SU-DHL-6 (cell line): Measurements from ENCODE around the gene NHP2.

ENCODE experiments used
- H2AFZ ChIP-seq: fragments of 200-600 bp; sonication (generic); 2 replicates; pipeline ENCODE4 v1.6.1; 2014; ENCODE audit warnings: low read depth, mild to moderate bottlenecking, moderate library complexity, mixed read lengths, antibody characterized with exemption, low read length; ENCODE audit not compliant: severe bottlenecking
- H3F3A ChIP-seq: fragments of 200-600 bp; shearing (Covaris generic); 2 replicates; pipeline ENCODE4 v1.6.0; 2016; ENCODE audit warnings: antibody characterized with exemption, mild to moderate bottlenecking; ENCODE audit not compliant: insufficient read depth
- H3K27ac ChIP-seq: fragments of 200-600 bp; sonication (generic); 2 replicates; pipeline ENCODE4 v1.5.1; 2016; ENCODE audit warnings: low read depth, mild to moderate bottlenecking, low read length, moderate library complexity, mixed read lengths
- H3K27me3 ChIP-seq: fragments of 200-600 bp; sonication (generic), shearing (Covaris generic); 2 replicates; pipeline ENCODE4 v1.6.0; 2014; ENCODE audit warnings: mild to moderate bottlenecking, low read length
- H3K36me3 ChIP-seq: fragments of 200-600 bp; sonication (generic); 2 replicates; pipeline ENCODE4 v1.6.1; 2014; ENCODE audit warnings: mild to moderate bottlenecking, low read length, mixed read lengths
- H3K4me2 ChIP-seq: fragments of 300-600, 200-600 bp; shearing (Covaris generic), sonication (generic); 2 replicates; pipeline ENCODE4 v1.6.0; 2014; ENCODE audit warnings: low read length, low read depth, mild to moderate bottlenecking; ENCODE audit not compliant: poor library complexity, severe bottlenecking
- H3K4me3 ChIP-seq: fragments of 200-600 bp; sonication (generic); 2 replicates; pipeline ENCODE4 v1.5.1; 2014; ENCODE audit warnings: antibody characterized with exemption, low read length, mild to moderate bottlenecking, mixed read lengths; ENCODE audit not compliant: insufficient read depth, poor library complexity, severe bottlenecking
- H3K79me2 ChIP-seq: fragments of 200-600 bp; sonication (generic); 2 replicates; pipeline ENCODE4 v1.6.1; 2014; ENCODE audit warnings: mild to moderate bottlenecking, low read length, moderate library complexity; ENCODE audit not compliant: insufficient read depth
- H3K9ac ChIP-seq: fragments of 200-600 bp; sonication (generic); 2 replicates; pipeline ENCODE4 v1.7.0; 2014; ENCODE audit warnings: mild to moderate bottlenecking, low read length
- H3K9me2 ChIP-seq: fragments of 200-600 bp; sonication (generic); replicated peaks from 2 replicates; pipeline ENCODE4 v1.6.1; 2014; ENCODE audit warnings: low read length; ENCODE audit not compliant: insufficient read depth
- H3K9me3 ChIP-seq: fragments of 200-600 bp; sonication (generic); 2 replicates; pipeline ENCODE4 v1.6.1; 2014; ENCODE audit warnings: low read length, mixed read lengths; ENCODE audit not compliant: insufficient read depth
- H4K20me1 ChIP-seq: fragments of 200-600 bp; sonication (generic); 2 replicates; pipeline ENCODE4 v1.6.1; 2014; ENCODE audit warnings: low read depth, mild to moderate bottlenecking, antibody characterized with exemption, low read length, moderate library complexity, mixed read lengths
- CTCF ChIP-seq: fragments of 200-600 bp; sonication (generic); IDR thresholded peaks from one replicate; pipeline ENCODE4 v1.5.1; 2017; ENCODE audit warnings: antibody characterized with exemption, mild to moderate bottlenecking, low read length, moderate library complexity; ENCODE audit not compliant: insufficient read depth, poor library complexity, severe bottlenecking
- EZH2phosphoT487 ChIP-seq: fragments of 200-600 bp; sonication (generic), shearing (Covaris generic); conservative IDR thresholded peaks from 2 replicates; pipeline ENCODE4 v1.6.1; 2018; ENCODE audit warnings: mild to moderate bottlenecking, antibody characterized with exemption, low read length, moderate library complexity, mixed read lengths

Gene NHP2

GRCh38 chr5:178115136-178115813 is 38.4 kb downstream of the NHP2 start:
- peak overlapping the region; percentile 78 for H3K4me2 ChIP-seq
- no peaks in the 10 kb centered on the region for H3K9me2 ChIP-seq
- H3K27me3 ChIP-seq, result no peaks in the 10 kb centered on the region
- H2AFZ ChIP-seq, result no peak overlapping the region
- no peaks in the 10 kb centered on the region for H3K36me3 ChIP-seq
- H3F3A ChIP-seq, result peaks cover 70% of the 10 kb centered on the region
- H3K9me3 ChIP-seq, result no peaks in the 10 kb centered on the region
- TF ChIP-seq EZH2phosphoT487 (no peak), CTCF (no peak)
- H4K20me1 ChIP-seq, result no peaks in the 10 kb centered on the region
- peak overlapping the region; percentile 94 for H3K27ac ChIP-seq
- H3K9ac ChIP-seq, result peak overlapping the region; percentile 91
- peak overlapping the region; percentile 65 for H3K4me3 ChIP-seq
- peaks cover 44% of the 10 kb centered on the region for H3K79me2 ChIP-seq

- Histone ChIP-seq H2AFZ (no peak overlapping the region), H3K9ac (peak overlapping the region; percentile 91), H3K9me2 (no peaks in the 10 kb centered on the region), H3K27me3 (no peaks in the 10 kb centered on the region), H3K9me3 (no peaks in the 10 kb centered on the region), H3K79me2 (peaks cover 41% of the 10 kb centered on the region), H3K27ac (peak overlapping the region; percentile 94), H3K4me3 (peak overlapping the region; percentile 65), H3K36me3 (no peaks in the 10 kb centered on the region), H3F3A (peaks cover 66% of the 10 kb centered on the region), H4K20me1 (no peaks in the 10 kb centered on the region), H3K4me2 (peak overlapping the region; percentile 78)
- TF ChIP-seq EZH2phosphoT487 (no peak), CTCF (no peak)
Observed at GRCh38 chr5:178114325-178115135, 39.2 kb downstream of the NHP2 start.

GRCh38 chr5:178113841-178114324 is 39.8 kb downstream of the NHP2 start:
- peaks cover 59% of the 10 kb centered on the region for H3F3A ChIP-seq
- no peaks in the 10 kb centered on the region for H4K20me1 ChIP-seq
- TF ChIP-seq CTCF, result no peak
- no peak for TF ChIP-seq EZH2phosphoT487
- H3K4me3 ChIP-seq, result peak overlapping the region; percentile 65
- H3K36me3 ChIP-seq, result no peaks in the 10 kb centered on the region
- H3K27ac ChIP-seq, result peak overlapping the region; percentile 94
- H2AFZ ChIP-seq, result no peak overlapping the region
- peak overlapping the region; percentile 78 for H3K4me2 ChIP-seq
- H3K9ac ChIP-seq, result peak overlapping the region; percentile 91
- H3K79me2 ChIP-seq, result peaks cover 36% of the 10 kb centered on the region
- H3K9me2 ChIP-seq, result no peaks in the 10 kb centered on the region
- no peaks in the 10 kb centered on the region for H3K27me3 ChIP-seq
- no peaks in the 10 kb centered on the region for H3K9me3 ChIP-seq
